ENCODE data around the gene ZNF865.

Gene ZNF865

GRCh38 chr19:55663846-55664536 lies 58.5 kb downstream of the ZNF865 start:
- DNase-seq = no peak

DNA sequence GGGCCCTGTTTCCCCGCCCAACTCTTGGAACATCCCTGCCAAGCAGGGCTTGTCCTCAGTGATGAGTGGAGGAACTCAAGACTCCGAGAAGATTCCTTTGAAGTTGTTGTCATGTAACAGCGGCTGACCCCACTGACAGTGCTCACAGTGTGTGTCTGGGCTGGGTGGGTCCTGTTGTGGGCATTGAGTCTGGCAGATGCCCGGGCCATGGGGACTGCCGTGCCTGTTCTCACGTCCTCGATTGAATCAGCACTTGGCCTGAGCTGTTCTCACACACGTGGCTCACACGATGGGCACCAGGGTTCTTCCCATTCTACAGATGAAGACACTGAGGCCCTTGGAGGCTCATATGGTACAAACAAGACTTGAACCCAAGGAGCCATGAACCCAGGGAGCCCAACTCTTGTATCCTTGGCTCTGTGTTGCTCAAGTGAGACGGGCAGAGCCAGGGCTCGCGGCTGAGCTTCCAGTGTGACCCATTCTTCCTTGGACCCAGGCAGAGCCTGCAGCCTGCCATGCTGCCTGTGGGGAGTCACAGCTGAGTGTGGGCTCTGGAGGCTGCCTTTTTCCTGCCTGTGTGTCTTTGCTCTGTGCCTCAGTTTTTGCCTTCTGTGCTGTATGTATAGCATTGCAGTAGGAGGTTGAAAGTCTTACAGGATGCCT lies 61.0 kb downstream of the ZNF865 start:
- no peak for DNase-seq

Measured in CD4-positive, alpha-beta T cell treated with Interleukin-17A for 1 hour (primary cell).